Thyroid gland (tissue), 4 donors: Measurements from ENCODE around the gene HIVEP3.

Experiments used
- CTCF ChIP-seq, 6 experiments: fragments of 200-600 bp in 3 of 6; fragments of 450-650 bp in 3 of 6; sonication (generic) in 3 of 6; IDR thresholded peaks; one replicate each; pipeline ENCODE4 v1.5.1; 2016 to 2019; ENCODE audit warnings: antibody characterized with exemption in 6 of 6, mild to moderate bottlenecking in 2 of 6, inconsistent platforms in 1 of 6, moderate library complexity in 1 of 6
- POLR2A ChIP-seq, 2 donors: fragments of 450-650 bp; IDR thresholded peaks; one replicate each; pipeline ENCODE4 v1.6.1; 2017; ENCODE audit warnings: antibody characterized with exemption in 2 of 2, mild to moderate bottlenecking in 2 of 2, moderate library complexity in 1 of 2

GRCh38 chr1:41582351-41582750 lies 336.4 kb downstream of the HIVEP3 start:
- TF ChIP-seq CTCF (IDR thresholded peaks at IDR 0.05) = no peak
- no peak for TF ChIP-seq POLR2A (IDR thresholded peaks at IDR 0.05)
